CMK (cell line): ENCODE results near the gene MAPK13.
"Not testable (repeated sequence)": the region's sequence is repeated elsewhere in the genome, so short reads cannot be mapped to it uniquely, and the experiment has no call there.

ENCODE experiments used
- DNase-seq: peaks from one replicate; pipeline ENCODE4 v3.0.0-alpha.2; 2010; ENCODE audit warnings: low read depth

MAPK13 gene

GRCh38 chr6:36129941-36130666 is at the start of gene MAPK13:
TSS of gene MAPK13 (plus strand) at chr6:36130513. CDS start at chr6:36130583, 70 bp downstream.
- no peak for DNase-seq

- DNase-seq = no peak
Observed at GRCh38 chr6:36082318-36082717, 48.0 kb upstream of the MAPK13 start.

GRCh38 chr6:36083446-36083845 is 46.9 kb upstream of the MAPK13 start:
- DNase-seq = no peak

GRCh38 chr6:36088204-36088603 is 42.1 kb upstream of the MAPK13 start:
- not testable (repeated sequence) for DNase-seq

GRCh38 chr6:36089048-36089447 is 41.3 kb upstream of the MAPK13 start:
- DNase-seq = no peak

- DNase-seq = no peak
Observed at GRCh38 chr6:36094238-36094637, 36.1 kb upstream of the MAPK13 start.

GRCh38 chr6:36094753-36095496 is 35.4 kb upstream of the MAPK13 start:
- peak; percentile 53 for DNase-seq

GRCh38 chr6:36095497-36096391 is 34.6 kb upstream of the MAPK13 start:
- no peak for DNase-seq

- no peak for DNase-seq
Observed at GRCh38 chr6:36098253-36098919, 31.9 kb upstream of the MAPK13 start.

- peak; percentile 64 for DNase-seq
Observed at GRCh38 chr6:36098920-36099647, 31.2 kb upstream of the MAPK13 start.

GRCh38 chr6:36099869-36100483 is 30.3 kb upstream of the MAPK13 start:
- no peak for DNase-seq

GRCh38 chr6:36101691-36102090 is 28.6 kb upstream of the MAPK13 start:
- no peak for DNase-seq

- no peak for DNase-seq
Observed at GRCh38 chr6:36102853-36103252, 27.5 kb upstream of the MAPK13 start.

GRCh38 chr6:36104836-36105235 is 25.5 kb upstream of the MAPK13 start:
- DNase-seq = no peak

GRCh38 chr6:36109092-36109491 is 21.2 kb upstream of the MAPK13 start:
- no peak for DNase-seq

GRCh38 chr6:36110050-36110449 is 20.3 kb upstream of the MAPK13 start:
- DNase-seq = no peak

- DNase-seq = no peak
Observed at GRCh38 chr6:36110863-36111262, 19.4 kb upstream of the MAPK13 start.

- DNase-seq = no peak
Observed at GRCh38 chr6:36111526-36111925, 18.8 kb upstream of the MAPK13 start.

- no peak for DNase-seq
Observed at GRCh38 chr6:36113049-36113448, 17.3 kb upstream of the MAPK13 start.

GRCh38 chr6:36113703-36114102 is 16.6 kb upstream of the MAPK13 start:
- DNase-seq = no peak
